Measurements from ENCODE around the gene ASB4.
"Not testable (repeated sequence)": the region's sequence is repeated elsewhere in the genome, so short reads cannot be mapped to it uniquely, and the experiment has no call there.

Gene ASB4, protein sequence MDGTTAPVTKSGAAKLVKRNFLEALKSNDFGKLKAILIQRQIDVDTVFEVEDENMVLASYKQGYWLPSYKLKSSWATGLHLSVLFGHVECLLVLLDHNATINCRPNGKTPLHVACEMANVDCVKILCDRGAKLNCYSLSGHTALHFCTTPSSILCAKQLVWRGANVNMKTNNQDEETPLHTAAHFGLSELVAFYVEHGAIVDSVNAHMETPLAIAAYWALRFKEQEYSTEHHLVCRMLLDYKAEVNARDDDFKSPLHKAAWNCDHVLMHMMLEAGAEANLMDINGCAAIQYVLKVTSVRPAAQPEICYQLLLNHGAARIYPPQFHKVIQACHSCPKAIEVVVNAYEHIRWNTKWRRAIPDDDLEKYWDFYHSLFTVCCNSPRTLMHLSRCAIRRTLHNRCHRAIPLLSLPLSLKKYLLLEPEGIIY

DNA sequence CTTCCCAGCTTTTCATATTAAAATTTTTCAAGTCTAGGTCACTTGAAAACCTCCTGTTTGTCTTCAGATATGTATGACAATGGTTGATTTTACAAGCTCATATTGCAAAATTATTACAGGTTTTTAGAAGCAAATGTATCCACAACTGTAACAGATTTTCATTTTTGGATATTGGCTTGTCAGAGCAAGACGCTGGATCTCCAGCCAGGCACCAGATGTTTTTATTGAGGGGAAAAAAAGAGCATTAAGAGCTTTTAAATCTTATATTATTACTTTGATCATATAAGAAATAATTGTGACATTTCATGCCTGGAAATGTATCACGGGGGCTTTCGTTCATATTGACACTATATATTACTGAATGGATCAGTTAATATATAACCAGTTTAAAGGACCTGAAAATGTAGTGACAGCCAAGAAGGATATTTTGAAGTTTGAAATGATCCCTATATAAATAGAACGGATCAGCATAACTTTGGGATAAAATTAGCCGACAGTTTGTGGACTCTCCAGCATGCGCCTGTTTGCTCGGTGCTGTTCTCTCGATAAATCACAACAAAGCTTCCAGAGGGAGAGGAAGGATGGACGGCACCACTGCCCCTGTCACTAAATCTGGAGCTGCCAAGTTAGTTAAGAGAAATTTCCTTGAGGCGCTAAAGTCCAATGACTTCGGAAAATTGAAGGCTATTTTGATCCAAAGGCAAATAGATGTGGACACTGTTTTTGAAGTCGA, at the start of gene ASB4:
Gene ASB4 (plus strand): TSS at position 553 of the 733 bp plus-strand sequence. CDS start 29 bp downstream, at position 582.
- no peak within 1 kb of the TSS for H3K9ac ChIP-seq (ENCODE audit: low read depth, low read length)
- H3K36me3 ChIP-seq (ENCODE audit: insufficient read depth, low read length) = no peaks in the 10 kb centered on the region
- 0 out of 2 replicates have a peak, but pooled peaks cover 4% of the 10 kb centered on the region for H3K4me1 ChIP-seq (ENCODE audit: insufficient read depth, low read length)
- H3K9me3 ChIP-seq (ENCODE audit: control insufficient read depth, insufficient read depth, low read length) = no peaks in the 10 kb centered on the region; the same call in 1 of the 2 replicates

DNA sequence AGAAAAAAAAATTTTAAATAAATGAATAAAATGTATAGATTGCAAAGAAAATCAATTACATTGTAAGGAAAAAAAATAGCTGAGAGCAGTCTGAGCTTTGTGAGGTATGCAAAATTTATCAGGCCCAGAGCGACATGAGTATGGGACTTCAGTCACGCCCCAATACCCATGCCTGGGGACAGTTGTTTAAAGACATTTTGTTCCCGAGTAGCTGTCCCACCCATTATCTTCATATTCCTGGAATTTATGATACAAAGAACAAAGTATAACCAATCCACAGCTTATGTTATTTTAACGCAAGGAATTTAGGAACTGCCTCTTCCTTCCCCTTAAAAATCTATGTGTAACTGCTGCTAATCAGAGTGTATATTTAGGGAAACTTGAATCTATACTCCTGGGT, 49.3 kb upstream of the ASB4 start:
- Histone ChIP-seq H3K36me3 (ENCODE audit: insufficient read depth, low read length) (no peaks in the 10 kb centered on the region), H3K9me3 (ENCODE audit: control insufficient read depth, insufficient read depth, low read length) (no peaks in the 10 kb centered on the region), H3K4me1 (ENCODE audit: insufficient read depth, low read length) (no peaks in the 10 kb centered on the region), H3K9ac (ENCODE audit: low read depth, low read length) (no peak overlapping the region)

DNA sequence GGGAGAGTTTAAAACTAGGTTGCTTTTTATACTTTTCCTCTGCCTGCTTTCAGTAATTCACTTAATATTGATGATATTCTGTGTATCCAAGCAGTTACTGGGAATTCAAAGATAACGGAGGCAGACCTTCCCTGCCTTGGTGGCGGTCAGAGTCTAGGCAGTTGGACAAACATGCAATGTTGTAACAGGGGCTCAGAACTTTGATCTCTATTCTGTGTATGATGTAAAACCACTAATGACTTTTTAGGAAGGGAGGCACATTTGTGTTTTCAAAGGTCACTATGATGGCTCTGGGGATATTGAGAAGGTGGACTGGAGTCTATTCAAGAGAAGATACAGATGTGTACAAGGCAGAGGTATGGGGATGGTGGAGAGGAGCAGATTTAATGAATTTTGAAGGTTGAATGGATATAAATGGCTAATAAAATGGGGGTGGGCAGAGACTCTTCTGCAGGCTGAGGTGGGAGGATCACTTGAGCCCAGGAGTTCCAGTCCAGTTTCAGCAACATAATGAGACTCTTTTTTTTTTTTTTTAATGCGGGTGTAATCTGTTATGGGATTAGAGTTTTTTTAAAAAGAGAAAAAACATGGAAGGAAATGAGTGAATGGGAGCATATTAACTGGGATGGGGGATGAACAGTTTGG, 45.2 kb upstream of the ASB4 start:
- H3K9me3 ChIP-seq (ENCODE audit: control insufficient read depth, insufficient read depth, low read length) = no peaks in the 10 kb centered on the region
- H3K36me3 ChIP-seq (ENCODE audit: insufficient read depth, low read length) = no peaks in the 10 kb centered on the region
- no peaks in the 10 kb centered on the region for H3K4me1 ChIP-seq (ENCODE audit: insufficient read depth, low read length)
- H3K9ac ChIP-seq (ENCODE audit: low read depth, low read length) = no peak overlapping the region

DNA sequence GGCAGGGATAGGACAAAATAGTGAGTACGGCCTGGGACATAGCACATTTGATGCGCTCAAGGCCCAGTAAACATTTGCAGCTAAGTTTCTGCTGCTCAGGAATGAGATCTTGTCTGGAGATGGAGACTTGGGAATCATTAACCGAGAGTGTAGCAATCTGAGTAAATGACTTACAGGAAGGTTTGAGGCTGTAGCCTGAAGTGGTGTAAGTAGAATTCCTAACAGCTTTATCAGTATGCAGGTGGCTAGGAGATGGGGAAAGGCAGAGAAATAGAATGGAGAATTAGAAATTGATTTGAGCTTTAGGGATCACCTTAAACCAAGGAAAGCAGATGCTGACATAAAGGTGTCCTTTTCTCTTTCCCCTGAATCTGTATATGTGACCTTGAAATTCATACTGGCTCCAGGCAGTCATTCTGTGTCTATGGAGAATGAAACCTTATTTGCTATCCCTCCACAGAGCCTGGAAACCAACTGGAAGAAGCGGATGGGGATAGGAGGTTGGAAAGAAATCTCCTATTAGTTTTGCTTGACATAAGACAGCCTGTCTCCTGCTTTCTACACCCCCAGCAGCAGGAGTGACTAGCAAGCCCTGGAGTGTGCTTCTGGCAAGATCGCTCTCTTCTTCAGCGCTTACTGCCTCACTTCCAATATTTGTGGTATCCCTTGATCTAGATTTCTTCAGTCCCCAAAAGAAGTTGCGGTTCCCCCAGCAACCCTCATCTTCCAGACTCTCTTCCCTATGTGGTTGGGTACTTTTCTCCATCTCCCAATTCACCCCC, 44.5 kb upstream of the ASB4 start:
- H3K9ac ChIP-seq (ENCODE audit: low read depth, low read length) = no peak overlapping the region
- no peaks in the 10 kb centered on the region for H3K36me3 ChIP-seq (ENCODE audit: insufficient read depth, low read length)
- no peaks in the 10 kb centered on the region for H3K4me1 ChIP-seq (ENCODE audit: insufficient read depth, low read length)
- no peaks in the 10 kb centered on the region for H3K9me3 ChIP-seq (ENCODE audit: control insufficient read depth, insufficient read depth, low read length)

DNA sequence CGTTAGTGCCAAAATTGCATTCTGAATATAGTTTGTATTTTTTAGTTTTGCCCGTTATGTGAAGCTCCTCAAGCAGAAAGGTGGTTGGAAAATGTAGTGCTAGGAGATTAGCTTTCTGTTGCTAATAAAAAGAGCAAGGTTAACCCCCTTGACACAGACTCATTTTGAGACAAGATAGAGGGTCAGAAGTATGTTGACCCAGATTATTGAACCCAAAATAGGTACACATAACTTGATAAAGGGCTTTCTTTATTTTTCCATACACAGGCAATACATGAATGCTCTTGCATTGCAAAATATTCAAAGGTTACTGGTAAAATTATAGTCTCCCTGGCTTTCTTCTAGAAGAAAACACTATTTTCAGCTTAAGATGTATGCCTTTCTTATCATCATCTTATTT, 40.9 kb upstream of the ASB4 start:
- H3K4me1 ChIP-seq (ENCODE audit: insufficient read depth, low read length) = no peaks in the 10 kb centered on the region
- no peak overlapping the region for H3K9ac ChIP-seq (ENCODE audit: low read depth, low read length)
- no peaks in the 10 kb centered on the region for H3K9me3 ChIP-seq (ENCODE audit: control insufficient read depth, insufficient read depth, low read length)
- no peaks in the 10 kb centered on the region for H3K36me3 ChIP-seq (ENCODE audit: insufficient read depth, low read length)

DNA sequence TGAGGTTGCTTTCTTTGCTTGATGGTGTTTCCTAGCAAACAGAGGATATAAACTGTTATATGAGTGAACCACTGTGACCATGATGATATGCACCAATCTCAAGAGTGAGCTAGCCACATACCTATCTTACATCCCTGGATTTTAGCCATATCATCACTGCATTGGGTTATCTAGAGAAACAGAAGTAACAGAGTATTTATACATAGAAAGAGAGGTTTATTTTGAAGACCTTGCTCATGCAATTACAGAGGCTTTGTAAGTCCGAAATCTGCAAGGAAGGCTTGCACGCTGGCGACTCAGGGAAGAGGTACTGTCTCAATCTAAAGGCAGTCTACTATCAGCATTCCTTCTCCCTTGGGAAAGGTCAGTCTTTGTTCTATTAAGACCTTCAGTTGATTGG, 39.1 kb upstream of the ASB4 start:
- Histone ChIP-seq H3K9me3 (ENCODE audit: control insufficient read depth, insufficient read depth, low read length) (no peaks in the 10 kb centered on the region), H3K9ac (ENCODE audit: low read depth, low read length) (no peak overlapping the region), H3K36me3 (ENCODE audit: insufficient read depth, low read length) (no peaks in the 10 kb centered on the region)

DNA sequence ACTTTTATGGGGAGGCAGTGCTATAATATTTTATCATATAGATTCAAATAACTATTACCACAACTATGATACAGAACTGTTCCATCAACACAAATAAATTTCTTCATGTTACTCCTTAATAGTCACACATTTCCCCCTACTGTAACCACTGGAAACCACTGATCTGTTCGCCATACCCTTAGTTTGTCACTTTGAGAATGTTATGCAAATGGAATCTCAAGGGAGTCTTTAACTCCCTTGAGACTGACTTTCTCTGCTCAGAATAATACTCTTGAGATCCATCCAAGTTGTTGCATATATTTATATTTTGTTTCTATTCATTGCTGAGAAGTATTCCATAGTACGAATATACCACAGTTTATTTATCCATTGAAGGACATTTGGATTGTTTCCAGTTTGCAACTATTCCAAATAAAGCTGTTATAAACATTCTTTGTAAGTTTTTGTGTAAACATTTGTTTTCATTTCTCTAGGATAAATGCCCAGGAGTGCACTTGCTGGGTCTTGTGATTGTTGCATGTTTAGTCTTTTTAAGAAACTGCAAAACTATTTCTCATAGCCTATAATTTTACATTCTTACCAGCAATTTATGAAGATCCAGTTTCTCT, 31.2 kb upstream of the ASB4 start:
- H3K4me1 ChIP-seq (ENCODE audit: insufficient read depth, low read length) = no peaks in the 10 kb centered on the region
- peaks cover 13% of the 10 kb centered on the region; the same call in 1 of the 2 replicates for H3K9me3 ChIP-seq (ENCODE audit: control insufficient read depth, insufficient read depth, low read length)
- H3K36me3 ChIP-seq (ENCODE audit: insufficient read depth, low read length) = no peaks in the 10 kb centered on the region
- no peak overlapping the region for H3K9ac ChIP-seq (ENCODE audit: low read depth, low read length)

More for the DNA sequence above, 39.1 kb upstream of the ASB4 start:
- H3K4me1 ChIP-seq (ENCODE audit: insufficient read depth, low read length) = no peaks in the 10 kb centered on the region

DNA sequence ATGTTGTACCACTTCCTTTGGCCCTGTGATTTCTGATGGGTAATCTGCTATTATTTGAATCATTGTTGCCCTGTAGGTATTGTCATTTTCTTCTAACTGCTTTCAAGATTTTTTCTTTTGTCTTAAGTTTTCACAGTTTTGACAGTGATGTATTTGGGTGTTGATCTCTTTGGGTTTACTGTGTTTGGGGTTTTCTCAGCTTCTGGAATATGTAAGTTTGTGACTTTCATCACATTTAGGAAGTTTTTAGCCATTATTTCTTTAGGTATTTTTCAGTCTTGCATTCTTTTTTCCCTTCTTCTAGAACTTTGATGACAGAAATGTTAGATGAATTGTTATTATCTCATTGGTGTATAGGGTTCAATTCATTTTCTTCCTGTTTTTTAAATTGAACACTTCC, 27.8 kb upstream of the ASB4 start:
- Histone ChIP-seq H3K9me3 (ENCODE audit: control insufficient read depth, insufficient read depth, low read length) (peaks cover 16% of the 10 kb centered on the region), H3K9ac (ENCODE audit: low read depth, low read length) (no peak overlapping the region), H3K4me1 (ENCODE audit: insufficient read depth, low read length) (no peaks in the 10 kb centered on the region), H3K36me3 (ENCODE audit: insufficient read depth, low read length) (no peaks in the 10 kb centered on the region)

DNA sequence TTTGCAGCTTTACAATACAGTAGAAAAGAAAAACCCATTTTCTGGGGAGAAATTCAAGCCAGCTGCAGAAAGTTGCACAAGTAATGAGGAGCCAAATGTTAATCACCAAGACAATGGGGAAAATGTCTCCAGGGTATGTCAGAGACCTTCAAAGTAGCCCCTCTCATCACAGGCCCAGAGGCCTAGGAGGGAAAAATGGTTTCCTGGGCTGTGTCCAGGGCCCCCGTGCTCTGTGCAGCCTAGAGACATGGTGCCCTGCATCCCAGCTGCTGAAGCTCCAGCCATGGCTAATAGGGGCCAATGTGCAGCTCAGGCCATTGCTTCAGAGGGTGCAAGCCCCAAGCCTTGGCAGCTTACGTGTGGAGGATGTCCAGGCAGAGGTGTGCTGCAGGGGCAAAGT, 25.1 kb upstream of the ASB4 start:
- H3K4me1 ChIP-seq (ENCODE audit: insufficient read depth, low read length); H3K9ac ChIP-seq (ENCODE audit: low read depth, low read length); H3K36me3 ChIP-seq (ENCODE audit: insufficient read depth, low read length): not testable (repeated sequence)
- H3K9me3 ChIP-seq (ENCODE audit: control insufficient read depth, insufficient read depth, low read length) = peaks cover 16% of the 10 kb centered on the region

DNA sequence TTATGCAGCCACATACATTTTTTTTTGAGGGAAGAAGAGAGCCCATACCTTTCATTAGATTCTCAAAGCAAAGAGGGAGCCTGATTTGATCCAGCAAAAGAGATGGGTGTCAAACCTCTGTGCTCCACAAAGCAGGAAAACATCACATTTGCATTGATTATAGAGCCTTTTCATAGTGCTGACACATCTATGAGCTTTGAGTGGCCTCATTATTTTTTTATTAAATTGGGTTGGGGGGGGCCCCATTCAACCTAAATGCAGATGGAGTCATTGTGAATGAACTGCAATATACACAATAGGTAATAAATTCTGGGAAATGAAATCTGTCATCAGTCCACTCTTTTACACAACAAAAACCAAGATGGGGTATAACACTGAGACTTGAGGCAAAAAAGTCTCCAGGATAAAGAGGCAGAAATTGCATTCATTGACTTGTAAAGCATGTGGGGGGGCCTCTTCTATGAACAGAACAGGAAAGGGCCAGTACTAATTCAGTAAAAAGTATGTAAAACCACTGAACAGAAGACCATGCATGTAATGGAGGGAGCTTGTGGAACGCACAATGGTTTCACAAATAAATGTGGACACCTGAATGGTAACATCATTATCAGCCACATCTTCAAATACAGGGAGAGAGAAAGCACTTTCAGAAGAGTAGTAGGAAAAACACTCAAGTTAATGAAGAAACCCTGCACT, 17.7 kb upstream of the ASB4 start:
- no peaks in the 10 kb centered on the region for H3K9me3 ChIP-seq (ENCODE audit: control insufficient read depth, insufficient read depth, low read length)
- peaks cover 13% of the 10 kb centered on the region for H3K4me1 ChIP-seq (ENCODE audit: insufficient read depth, low read length)
- H3K36me3 ChIP-seq (ENCODE audit: insufficient read depth, low read length) = no peaks in the 10 kb centered on the region
- H3K9ac ChIP-seq (ENCODE audit: low read depth, low read length) = no peak overlapping the region

DNA sequence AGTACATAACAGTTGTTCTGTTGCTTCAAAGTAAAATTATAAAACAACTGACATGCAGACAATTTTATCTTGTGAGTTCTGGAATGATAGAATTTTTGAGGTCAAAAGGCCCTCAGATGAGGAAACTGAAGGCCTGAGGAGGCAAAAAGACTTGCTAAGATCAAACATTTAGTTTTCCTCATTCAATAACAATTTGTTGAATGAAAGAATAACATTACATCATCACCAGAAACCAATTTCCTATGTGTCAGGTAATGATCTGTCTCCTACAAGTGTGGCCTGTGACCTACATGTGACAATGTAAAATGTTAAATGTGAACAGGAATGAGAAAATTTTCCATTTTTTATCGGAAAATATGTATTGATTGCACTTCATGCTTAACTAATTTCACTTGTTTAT, 16.6 kb upstream of the ASB4 start:
- no peaks in the 10 kb centered on the region for H3K36me3 ChIP-seq (ENCODE audit: insufficient read depth, low read length)
- H3K9me3 ChIP-seq (ENCODE audit: control insufficient read depth, insufficient read depth, low read length) = no peaks in the 10 kb centered on the region
- no peak overlapping the region for H3K9ac ChIP-seq (ENCODE audit: low read depth, low read length)
- peaks cover 13% of the 10 kb centered on the region for H3K4me1 ChIP-seq (ENCODE audit: insufficient read depth, low read length)

DNA sequence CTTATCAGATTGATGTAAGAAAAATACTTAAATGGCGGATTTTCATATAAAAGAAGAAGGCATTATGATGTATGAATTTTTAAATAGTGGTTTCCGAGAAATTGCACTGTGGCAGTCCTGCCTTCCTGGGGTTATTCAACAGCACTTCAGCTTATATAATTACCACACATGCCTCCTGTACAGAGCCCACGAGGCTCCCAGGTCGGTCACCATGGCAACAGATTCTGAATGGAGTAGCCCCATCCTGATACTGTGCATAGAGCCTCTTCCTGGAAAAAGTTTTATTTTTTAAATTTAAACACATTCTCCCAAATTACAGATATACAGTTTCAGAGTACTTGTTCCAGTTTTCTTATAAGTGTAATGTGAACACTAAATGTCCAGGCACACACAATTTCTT, 15.9 kb upstream of the ASB4 start:
- Histone ChIP-seq H3K4me1 (ENCODE audit: insufficient read depth, low read length) (peaks cover 13% of the 10 kb centered on the region), H3K36me3 (ENCODE audit: insufficient read depth, low read length) (no peaks in the 10 kb centered on the region), H3K9ac (ENCODE audit: low read depth, low read length) (no peak overlapping the region), H3K9me3 (ENCODE audit: control insufficient read depth, insufficient read depth, low read length) (no peaks in the 10 kb centered on the region)

DNA sequence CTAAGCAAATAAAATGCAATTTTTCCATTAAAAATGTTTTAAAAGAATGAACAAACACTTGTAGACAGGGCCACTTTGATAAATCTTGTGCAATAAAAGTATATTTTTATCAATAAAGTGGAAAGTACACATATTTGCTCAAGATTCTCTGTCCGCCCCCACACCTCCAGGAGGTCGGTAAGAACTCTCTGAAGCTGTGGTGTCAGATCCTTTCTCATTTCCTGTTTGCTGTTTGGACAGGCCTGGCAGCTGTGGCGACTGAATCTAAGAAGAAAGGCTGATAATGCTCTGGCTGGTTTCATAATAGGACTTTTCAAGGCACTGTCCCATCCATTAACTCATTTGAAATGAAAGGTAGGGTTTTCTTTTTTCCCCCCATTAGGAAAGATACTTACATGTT, 15.3 kb upstream of the ASB4 start:
- no peaks in the 10 kb centered on the region for H3K36me3 ChIP-seq (ENCODE audit: insufficient read depth, low read length)
- no peaks in the 10 kb centered on the region for H3K9me3 ChIP-seq (ENCODE audit: control insufficient read depth, insufficient read depth, low read length)
- peaks cover 13% of the 10 kb centered on the region for H3K4me1 ChIP-seq (ENCODE audit: insufficient read depth, low read length)
- no peak overlapping the region for H3K9ac ChIP-seq (ENCODE audit: low read depth, low read length)

Data from ES-I3 (cell line).